ENCODE measurements around the gene CNKSR3.

DNA sequence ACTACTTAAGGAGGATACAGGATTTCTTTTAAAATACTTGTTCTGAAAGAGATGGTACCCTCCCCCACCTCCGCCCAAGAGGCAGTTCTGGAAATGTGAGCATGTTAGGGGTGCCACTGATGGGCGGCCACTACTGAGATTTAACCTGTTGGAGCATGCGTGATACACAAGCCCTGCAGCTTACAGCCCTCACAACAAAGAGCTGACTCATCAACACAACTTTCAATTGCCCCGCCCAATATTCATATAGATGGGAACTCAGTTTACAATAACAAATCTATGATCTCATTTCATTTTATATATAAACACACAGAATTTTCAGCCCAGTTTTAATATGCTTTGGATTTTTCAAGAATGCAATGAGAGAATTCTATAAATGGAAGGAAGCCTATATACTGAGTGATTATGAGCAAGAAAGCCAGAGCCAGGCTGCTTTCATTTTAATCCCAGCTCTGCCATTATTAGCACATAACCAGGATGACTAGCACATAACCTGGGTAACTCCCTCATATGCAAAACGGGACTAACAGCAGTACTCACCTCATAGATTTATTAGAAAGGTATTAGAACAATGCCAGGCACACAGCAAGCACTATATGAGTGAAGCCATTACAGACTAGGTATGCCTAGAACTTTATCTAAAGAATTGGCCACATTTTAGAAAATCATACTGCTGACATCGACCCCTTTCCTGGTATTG lies 108.3 kb downstream of the CNKSR3 start:
- TF ChIP-seq, protein P1, sequence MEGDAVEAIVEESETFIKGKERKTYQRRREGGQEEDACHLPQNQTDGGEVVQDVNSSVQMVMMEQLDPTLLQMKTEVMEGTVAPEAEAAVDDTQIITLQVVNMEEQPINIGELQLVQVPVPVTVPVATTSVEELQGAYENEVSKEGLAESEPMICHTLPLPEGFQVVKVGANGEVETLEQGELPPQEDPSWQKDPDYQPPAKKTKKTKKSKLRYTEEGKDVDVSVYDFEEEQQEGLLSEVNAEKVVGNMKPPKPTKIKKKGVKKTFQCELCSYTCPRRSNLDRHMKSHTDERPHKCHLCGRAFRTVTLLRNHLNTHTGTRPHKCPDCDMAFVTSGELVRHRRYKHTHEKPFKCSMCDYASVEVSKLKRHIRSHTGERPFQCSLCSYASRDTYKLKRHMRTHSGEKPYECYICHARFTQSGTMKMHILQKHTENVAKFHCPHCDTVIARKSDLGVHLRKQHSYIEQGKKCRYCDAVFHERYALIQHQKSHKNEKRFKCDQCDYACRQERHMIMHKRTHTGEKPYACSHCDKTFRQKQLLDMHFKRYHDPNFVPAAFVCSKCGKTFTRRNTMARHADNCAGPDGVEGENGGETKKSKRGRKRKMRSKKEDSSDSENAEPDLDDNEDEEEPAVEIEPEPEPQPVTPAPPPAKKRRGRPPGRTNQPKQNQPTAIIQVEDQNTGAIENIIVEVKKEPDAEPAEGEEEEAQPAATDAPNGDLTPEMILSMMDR (IDR thresholded peaks at IDR 0.05; ENCODE audit: low read length) = no peak
- TF ChIP-seq EZH2 (IDR thresholded peaks at IDR 0.05; ENCODE audit: borderline replicate concordance, low read length) = no peak
